SK-N-SH treated with all-trans-retinoic acid at 6 μM for 48 hours (cell line): Measurements from ENCODE around the gene DOCK1.

Source experiments
- ATAC-seq: fragments of 200-7000 bp; cut with Tn5 transposase; 3 replicates; pipeline ENCODE4 v1.9.1; 2020; ENCODE audit warnings: mild to moderate bottlenecking, moderate library complexity
- ARNTL ChIP-seq: fragments of 450-650 bp; formaldehyde crosslinking; IDR thresholded peaks from 2 replicates; pipeline ENCODE4 v1.5.0; 2020; ENCODE audit warnings: low read depth, mild to moderate bottlenecking, moderate library complexity, borderline replicate concordance
- BACH2 ChIP-seq: fragments of 250-450 bp; sonication (Bioruptor Pico); IDR thresholded peaks from 2 replicates; pipeline ENCODE4 v1.9.0; 2021; ENCODE audit warnings: mild to moderate bottlenecking, borderline replicate concordance
- CSDC2 ChIP-seq: fragments of 250-450 bp; sonication (Bioruptor Pico); IDR thresholded peaks from 2 replicates; pipeline ENCODE4 v1.5.0; 2020; ENCODE audit warnings: mild to moderate bottlenecking, moderate library complexity
- CSRNP3 ChIP-seq: fragments of 250-450 bp; sonication (Bioruptor Pico); IDR thresholded peaks from 2 replicates; pipeline ENCODE4 v1.5.1; 2021; ENCODE audit warnings: mild to moderate bottlenecking, moderate library complexity
- ISL1 ChIP-seq: fragments of 250-450 bp; sonication (Bioruptor Pico); IDR thresholded peaks from 2 replicates; pipeline ENCODE4 v2.1.2; 2022; ENCODE audit warnings: mild to moderate bottlenecking, moderate library complexity
- PATZ1 ChIP-seq: fragments of 250-450 bp; sonication (Bioruptor Pico); IDR thresholded peaks from 2 replicates; pipeline ENCODE4 v1.8.0; 2020; ENCODE audit warnings: mild to moderate bottlenecking, moderate library complexity, borderline replicate concordance
- POU6F1 ChIP-seq: fragments of 250-450 bp; sonication (Bioruptor Pico); IDR thresholded peaks from 2 replicates; pipeline ENCODE4 v1.8.0; 2021; ENCODE audit warnings: low read depth, mild to moderate bottlenecking, moderate library complexity, borderline replicate concordance
- PPARA ChIP-seq: fragments of 250-450 bp; sonication (Bioruptor Pico); IDR thresholded peaks from 2 replicates; pipeline ENCODE4 v1.5.0; 2020; ENCODE audit warnings: mild to moderate bottlenecking, borderline replicate concordance
- RARB ChIP-seq: fragments of 250-450 bp; sonication (Bioruptor Pico); IDR thresholded peaks from 2 replicates; pipeline ENCODE4 v1.8.0; 2021; ENCODE audit warnings: mild to moderate bottlenecking, moderate library complexity
- SNAI2 ChIP-seq: fragments of 250-450 bp; sonication (Bioruptor Pico); IDR thresholded peaks from 2 replicates; pipeline ENCODE4 v1.5.0; 2020; ENCODE audit warnings: mild to moderate bottlenecking, moderate library complexity
- TCF4 ChIP-seq: fragments of 250-450 bp; sonication (Bioruptor Pico); IDR thresholded peaks from 2 replicates; pipeline ENCODE4 v1.8.0; 2021; ENCODE audit warnings: mild to moderate bottlenecking, moderate library complexity, borderline replicate concordance
- TOX ChIP-seq: fragments of 250-450 bp; sonication (Bioruptor Pico); IDR thresholded peaks from 2 replicates; pipeline ENCODE4 v1.8.0; 2021; ENCODE audit warnings: mild to moderate bottlenecking, moderate library complexity, borderline replicate concordance
- ZC3H10 ChIP-seq: fragments of 250-450 bp; sonication (Bioruptor Pico); IDR thresholded peaks from 2 replicates; pipeline ENCODE4 v1.5.1; 2021; ENCODE audit warnings: mild to moderate bottlenecking, moderate library complexity
- ZFP3 ChIP-seq: fragments of 250-450 bp; sonication (Bioruptor Pico); IDR thresholded peaks from 2 replicates; pipeline ENCODE4 v1.5.0; 2020; ENCODE audit warnings: mild to moderate bottlenecking, moderate library complexity
- ZFP30 ChIP-seq: fragments of 450-650 bp; formaldehyde crosslinking; IDR thresholded peaks from 2 replicates; pipeline ENCODE4 v1.5.0; 2022; ENCODE audit warnings: mild to moderate bottlenecking, moderate library complexity
- ZNF70 ChIP-seq: fragments of 450-650 bp; formaldehyde crosslinking; IDR thresholded peaks from 2 replicates; pipeline ENCODE4 v1.5.0; 2020; ENCODE audit warnings: mild to moderate bottlenecking, moderate library complexity
- TF ChIP-seq, protein P1 (sequence below): fragments of 250-450 bp; sonication (Bioruptor Pico); IDR thresholded peaks from 2 replicates; pipeline ENCODE4 v1.5.0; 2020; ENCODE audit warnings: mild to moderate bottlenecking, moderate library complexity

The DOCK1 gene

GRCh38 chr10:127375461-127375860, 470.2 kb downstream of the DOCK1 start (continued):
- TF ChIP-seq, protein P1, sequence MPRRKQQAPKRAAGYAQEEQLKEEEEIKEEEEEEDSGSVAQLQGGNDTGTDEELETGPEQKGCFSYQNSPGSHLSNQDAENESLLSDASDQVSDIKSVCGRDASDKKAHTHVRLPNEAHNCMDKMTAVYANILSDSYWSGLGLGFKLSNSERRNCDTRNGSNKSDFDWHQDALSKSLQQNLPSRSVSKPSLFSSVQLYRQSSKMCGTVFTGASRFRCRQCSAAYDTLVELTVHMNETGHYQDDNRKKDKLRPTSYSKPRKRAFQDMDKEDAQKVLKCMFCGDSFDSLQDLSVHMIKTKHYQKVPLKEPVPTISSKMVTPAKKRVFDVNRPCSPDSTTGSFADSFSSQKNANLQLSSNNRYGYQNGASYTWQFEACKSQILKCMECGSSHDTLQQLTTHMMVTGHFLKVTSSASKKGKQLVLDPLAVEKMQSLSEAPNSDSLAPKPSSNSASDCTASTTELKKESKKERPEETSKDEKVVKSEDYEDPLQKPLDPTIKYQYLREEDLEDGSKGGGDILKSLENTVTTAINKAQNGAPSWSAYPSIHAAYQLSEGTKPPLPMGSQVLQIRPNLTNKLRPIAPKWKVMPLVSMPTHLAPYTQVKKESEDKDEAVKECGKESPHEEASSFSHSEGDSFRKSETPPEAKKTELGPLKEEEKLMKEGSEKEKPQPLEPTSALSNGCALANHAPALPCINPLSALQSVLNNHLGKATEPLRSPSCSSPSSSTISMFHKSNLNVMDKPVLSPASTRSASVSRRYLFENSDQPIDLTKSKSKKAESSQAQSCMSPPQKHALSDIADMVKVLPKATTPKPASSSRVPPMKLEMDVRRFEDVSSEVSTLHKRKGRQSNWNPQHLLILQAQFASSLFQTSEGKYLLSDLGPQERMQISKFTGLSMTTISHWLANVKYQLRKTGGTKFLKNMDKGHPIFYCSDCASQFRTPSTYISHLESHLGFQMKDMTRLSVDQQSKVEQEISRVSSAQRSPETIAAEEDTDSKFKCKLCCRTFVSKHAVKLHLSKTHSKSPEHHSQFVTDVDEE = no peak
- TF ChIP-seq ZC3H10 (CRISPR knock-in tag) (no peak), RARB (CRISPR knock-in tag) (no peak)
- TF ChIP-seq, all 23 proteins: peak for 0

- TF ChIP-seq CSDC2 (CRISPR knock-in tag) (no peak), TOX (no peak), ISL1 (CRISPR knock-in tag) (no peak), ARNTL (CRISPR knock-in tag) (no peak), CSRNP3 (CRISPR knock-in tag) (no peak), ZNF70 (no peak), POU6F1 (CRISPR knock-in tag) (no peak), RARB (CRISPR knock-in tag) (no peak), PATZ1 (CRISPR knock-in tag) (no peak), TCF4 (CRISPR knock-in tag) (no peak), BACH2 (CRISPR knock-in tag) (no peak), SNAI2 (no peak), ZFP30 (no peak)
- ATAC-seq = no peak
Measured at GRCh38 chr10:127376071-127376470, 470.8 kb downstream of the DOCK1 start.

- ATAC-seq = no peak
- no peak for TF ChIP-seq ZNF70
- TF ChIP-seq BACH2 (CRISPR knock-in tag) = no peak
- TF ChIP-seq ZFP3 (CRISPR knock-in tag) = no peak
- TF ChIP-seq SNAI2 = no peak
- no peak for TF ChIP-seq PPARA (CRISPR knock-in tag)
- no peak for TF ChIP-seq ISL1 (CRISPR knock-in tag)
- TF ChIP-seq POU6F1 (CRISPR knock-in tag) = no peak
- no peak for TF ChIP-seq PATZ1 (CRISPR knock-in tag)
- TF ChIP-seq, protein P1 = no peak
Measured at GRCh38 chr10:127378628-127379027, 473.4 kb downstream of the DOCK1 start.
